Kasumi-1 (cell line): ENCODE data around the gene EHHADH.
"Not testable (repeated sequence)": the region's sequence is repeated elsewhere in the genome, so short reads cannot be mapped to it uniquely, and the experiment has no call there.

Experiments
- DNase-seq, 2 experiments: peaks; one replicate each; lab custom pipeline; 2025; lab: John Stamatoyannopoulos, UW

Gene EHHADH

DNA sequence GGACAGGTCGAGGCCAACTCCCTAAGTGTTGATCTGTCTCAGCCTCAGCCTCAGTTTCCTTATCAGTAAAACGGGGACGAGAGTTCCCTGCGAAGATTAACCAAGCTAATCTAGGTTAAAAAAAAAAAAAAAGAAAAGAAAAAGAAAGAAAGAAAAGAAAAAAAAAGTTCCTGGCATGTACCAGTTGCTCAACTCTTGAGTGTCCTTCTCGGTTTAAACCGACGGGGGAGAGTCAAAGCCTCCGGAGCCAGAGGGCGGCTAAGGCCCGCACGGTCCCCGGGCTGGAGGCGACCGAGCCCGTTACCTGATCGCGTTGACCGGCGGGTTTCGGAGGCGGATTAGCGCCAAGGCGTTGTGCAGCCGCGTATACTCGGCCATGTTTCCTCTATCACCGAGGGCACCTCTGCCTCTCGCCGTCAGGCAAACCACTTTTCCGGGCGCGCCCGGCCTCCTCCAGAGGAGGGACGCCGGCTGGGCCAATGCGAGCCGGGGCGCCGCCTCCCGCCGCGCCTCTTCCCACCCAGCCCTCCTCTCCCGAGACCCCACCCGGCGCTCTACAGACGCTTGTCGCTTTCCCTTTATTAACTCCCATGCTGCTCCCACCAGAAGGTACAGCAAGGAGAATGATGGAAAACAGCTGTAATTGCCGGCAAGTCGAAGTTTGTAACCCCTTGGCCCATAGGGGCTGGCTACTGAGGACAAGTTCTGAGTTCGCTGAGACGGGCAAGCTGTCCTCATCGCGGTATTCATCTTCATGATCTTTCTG is at the start of gene EHHADH:
Gene EHHADH, minus strand, starts transcription at position 405 of the 766 bp plus-strand sequence. Its CDS starts 27 bp downstream, at position 378.
- DNase-seq = peak; percentile 16 to 35

DNA sequence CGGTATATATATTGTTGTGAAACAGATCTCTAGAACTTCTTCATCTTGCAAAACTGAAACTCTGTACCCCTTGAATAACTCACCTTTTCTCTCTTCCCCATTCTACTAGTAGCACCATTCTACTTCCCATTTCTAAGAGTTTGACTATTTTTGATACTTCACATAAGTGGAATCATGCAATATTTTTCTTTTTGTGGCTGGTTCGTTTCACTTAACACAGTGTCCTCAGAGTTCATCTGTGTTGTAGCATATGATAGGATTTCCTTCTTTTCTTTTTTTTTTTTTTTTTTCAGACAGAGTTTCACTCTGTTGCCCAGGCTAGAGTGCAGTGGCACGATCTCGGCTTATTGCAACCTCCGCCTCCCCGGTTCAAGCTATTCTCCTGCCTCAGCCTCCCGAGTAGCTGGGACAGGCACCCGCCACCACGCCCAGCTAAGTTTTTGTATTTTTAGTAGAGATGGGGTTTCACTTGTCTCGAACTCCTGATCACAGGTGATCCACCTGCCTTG is 46.1 kb upstream of the EHHADH start:
- peak in 1 of 2 experiments; percentile 7 for DNase-seq

DNA sequence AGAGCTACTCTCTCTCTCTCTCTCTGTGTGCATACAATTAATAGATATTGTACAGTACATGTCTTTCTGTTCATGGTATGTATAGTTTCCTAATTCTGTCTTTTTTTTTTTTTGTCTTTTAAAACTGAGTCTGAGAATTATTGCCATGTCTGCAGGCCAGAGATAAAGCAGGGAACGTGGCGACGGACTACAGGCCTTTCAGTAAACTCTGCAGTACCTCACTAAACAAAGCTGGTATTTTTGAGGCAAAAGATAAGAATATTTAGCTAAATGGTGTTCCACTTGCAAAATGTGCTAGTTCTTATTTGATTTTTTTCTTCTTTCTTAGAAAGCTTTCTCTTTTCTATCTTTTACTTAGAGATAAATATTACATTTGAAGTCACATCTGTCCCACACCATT is 44.0 kb upstream of the EHHADH start:
- DNase-seq = no peak

DNA sequence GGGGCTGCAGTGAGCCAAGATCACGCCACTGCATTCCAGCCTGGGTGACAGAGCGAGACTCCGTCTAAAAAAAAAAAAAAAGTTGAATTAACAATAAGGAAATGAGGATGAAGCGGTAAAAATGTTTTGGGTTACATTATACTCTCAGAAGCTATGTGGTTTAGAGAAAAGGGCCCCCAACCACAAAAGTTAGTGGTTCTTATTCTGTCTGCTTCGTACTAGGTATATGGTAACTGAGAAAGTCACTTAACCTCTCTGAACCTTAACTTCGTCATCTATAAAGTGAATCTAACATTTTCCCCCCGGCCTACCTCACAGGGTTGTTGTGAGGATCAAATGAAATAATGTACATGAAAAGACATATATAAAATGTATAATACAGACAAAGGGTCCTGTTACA is 38.4 kb upstream of the EHHADH start:
- DNase-seq = no peak

DNA sequence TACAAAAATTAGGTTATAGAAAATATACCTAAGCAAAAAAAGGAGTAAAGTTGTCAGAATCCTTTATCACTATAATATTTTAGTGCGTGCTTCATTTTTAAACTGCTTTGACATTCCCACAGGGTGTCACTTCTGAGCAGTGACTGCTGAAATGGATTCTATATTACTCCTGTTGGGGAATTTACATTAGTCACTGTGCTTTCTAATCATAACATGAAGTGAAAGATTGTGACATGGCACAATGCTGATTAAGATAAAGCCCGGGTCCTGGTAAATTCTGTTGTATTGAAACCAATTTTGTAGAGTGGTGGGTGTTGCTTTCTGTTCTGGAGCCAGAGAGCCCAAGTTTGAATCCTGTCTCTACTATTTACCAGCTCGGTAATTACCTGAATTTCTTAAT is 36.4 kb upstream of the EHHADH start:
- DNase-seq = no peak

DNA sequence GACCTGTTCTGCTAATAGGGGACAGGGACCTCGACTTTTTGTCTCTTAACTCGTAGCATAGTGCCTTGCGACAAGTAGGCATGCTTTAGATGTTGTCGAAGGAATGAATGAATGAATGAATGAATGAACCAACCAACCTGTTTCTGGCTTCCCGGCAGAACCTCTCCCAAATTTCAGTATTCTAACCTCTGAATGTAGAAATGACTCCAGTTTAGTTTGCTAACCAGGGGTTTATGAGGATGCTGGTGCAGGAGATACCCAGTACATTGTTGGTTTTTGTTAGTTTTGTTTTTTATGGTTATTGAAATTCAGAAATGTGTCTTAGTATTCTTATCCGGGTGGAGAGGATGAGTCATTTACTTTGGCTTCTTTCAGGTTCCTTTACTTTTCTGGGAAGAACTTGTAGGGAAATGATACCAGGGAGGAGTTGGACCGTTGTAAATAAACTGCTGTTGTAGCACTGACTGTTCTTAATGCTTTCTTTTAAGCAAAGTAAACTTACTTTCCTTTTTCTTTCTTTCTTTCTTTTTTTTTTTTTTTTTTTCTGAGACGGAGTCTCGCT is 29.6 kb upstream of the EHHADH start:
- DNase-seq = no peak

DNA sequence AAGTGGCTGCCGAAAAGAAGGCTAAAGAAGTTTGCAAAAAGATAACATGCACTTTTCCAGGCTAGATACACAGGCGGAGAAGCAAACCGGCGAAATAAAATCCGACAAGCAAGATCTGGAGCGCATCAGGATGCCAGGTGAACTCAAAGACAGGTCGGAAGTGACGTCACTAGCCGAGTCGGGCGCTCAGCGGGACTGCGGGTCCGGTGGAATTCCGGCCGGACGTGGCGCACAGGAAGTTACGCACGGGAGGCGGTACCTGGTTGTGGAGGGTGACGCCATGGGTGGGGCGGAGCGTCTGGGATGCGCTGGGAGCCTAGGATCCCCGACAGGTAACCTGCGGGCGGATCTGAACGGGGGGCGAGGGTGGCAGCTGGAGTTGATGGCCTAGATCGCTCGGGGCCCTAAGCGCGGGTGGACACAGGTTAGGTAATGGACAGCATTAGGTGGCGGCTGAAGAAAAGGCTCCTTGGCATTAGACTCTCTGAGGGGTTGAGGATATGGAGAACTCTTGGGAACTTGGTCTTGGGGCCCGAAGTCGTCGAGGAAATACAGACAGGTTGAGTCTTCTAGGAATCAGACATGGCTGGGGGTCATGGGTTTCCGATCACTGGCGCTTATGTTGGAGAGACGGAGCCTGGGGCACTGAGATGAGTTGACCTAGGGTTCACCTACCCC is 29.0 kb upstream of the EHHADH start:
- DNase-seq = no peak

DNA sequence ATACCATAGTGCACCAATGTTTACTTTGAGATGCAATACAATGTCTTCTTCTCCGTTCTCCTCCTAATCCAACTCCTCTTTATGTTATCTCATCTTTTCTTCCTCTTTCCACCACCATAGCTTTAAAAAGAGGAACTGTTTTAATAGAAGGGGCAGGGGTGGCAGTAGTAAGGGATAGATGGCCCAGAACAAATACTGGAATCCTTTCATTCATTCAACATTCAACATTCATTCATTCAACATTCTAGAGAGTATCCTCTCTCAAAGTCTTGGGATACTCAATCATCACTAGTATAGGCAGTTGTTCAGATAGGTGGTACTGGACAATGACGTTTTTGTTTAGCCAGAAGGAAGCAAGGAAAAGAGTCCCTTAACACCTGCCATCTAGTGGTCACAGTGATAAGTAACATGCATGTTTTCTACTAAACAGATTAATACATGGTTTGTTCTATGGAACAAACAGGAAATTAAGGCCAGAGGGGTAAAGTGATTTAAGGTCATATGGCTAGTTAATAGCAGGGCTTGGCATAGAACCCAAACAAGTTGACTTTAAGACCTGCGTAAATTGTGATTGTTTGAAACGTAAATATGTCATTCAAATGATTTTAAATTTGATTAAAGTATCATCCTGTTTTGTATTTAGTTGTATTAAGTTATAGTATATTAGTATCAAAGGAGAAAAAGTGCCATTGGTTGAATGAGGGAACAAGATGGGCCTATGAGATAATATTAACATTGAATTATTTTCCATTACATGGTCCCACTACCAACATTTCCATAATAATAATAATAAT is 26.9 kb upstream of the EHHADH start:
- peak; percentile 89 to 95 for DNase-seq

DNA sequence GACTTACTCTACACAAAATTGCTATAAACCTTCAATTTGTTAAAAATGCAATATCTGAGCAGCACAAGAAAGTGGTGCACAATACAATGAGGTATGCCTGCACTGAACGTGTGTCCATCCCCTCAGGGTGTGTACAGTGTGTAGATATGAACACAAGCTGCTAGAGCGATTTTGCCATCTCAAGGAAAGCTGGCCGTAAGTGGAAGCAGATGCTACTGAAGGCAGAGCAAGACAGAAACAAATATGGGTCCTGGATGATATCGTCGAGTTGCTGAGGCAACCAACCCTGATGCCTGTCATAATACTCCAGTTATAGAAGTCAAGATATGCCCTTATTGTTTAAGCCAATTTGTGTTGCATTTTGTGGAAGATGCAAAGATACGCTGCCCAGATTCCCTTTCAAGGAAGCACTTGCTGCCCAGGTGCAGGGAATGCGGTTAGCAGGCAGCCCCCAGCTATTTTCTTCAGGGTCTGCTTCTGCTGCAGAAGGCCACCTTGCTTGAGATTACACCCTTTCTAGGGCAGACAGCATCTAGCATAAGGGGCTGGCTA is 25.8 kb upstream of the EHHADH start:
- DNase-seq = no peak

DNA sequence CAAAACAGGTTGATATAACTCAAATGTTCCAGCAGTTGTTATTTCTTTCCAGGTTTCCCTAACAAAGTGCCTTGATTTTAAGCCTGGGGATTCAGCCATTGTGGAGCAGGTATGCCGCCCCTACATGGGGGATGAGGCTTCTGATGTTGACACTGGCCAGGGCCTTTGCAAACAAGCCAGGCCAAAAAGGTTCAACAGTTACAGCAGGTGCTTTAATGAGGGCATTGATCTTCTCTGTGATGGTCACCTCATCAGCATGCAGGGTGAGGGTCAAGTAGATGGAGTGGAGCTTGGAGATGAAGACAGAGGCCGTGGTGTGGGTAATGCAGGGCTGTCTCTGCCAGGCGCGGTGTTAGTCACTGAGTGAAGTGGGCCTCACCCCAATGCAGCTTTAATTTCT is 22.6 kb upstream of the EHHADH start:
- no peak for DNase-seq

DNA sequence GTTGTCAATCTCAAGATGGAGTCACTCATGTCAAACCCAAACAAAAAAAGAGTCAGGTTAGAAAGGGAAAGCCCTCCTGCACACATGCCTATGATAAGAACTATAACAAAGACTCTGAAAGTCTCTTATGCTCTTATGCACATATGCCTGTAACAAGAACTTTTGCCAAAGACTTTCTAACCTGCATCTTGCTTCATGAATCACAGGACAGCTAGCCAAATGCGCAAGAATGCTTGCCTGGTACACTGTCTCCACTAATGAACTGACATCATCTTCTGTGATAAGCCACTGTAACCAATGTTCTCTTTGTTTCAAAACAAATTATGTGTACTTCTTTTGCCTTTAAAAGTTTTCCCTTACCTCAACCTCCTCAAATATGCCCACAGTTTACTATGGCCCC is 18.2 kb upstream of the EHHADH start:
- DNase-seq = no peak

DNA sequence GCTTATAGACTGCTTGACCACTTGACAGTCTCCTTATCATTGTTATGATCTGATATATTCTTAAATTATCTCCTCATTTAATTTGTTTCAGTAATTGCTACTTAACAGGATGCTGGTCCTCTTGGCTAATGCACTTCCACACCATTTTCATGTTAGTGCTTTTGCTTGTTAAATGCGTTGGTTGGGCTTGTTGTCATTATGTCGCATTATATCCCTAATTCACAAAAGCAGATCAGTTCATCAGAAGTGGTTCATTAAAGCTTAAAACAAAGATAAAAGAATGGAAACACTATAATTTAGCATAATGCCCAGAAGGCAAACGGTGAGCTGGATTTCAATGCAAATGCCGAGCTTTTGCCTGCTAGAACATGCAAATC is 17.1 kb upstream of the EHHADH start:
- DNase-seq = no peak

DNA sequence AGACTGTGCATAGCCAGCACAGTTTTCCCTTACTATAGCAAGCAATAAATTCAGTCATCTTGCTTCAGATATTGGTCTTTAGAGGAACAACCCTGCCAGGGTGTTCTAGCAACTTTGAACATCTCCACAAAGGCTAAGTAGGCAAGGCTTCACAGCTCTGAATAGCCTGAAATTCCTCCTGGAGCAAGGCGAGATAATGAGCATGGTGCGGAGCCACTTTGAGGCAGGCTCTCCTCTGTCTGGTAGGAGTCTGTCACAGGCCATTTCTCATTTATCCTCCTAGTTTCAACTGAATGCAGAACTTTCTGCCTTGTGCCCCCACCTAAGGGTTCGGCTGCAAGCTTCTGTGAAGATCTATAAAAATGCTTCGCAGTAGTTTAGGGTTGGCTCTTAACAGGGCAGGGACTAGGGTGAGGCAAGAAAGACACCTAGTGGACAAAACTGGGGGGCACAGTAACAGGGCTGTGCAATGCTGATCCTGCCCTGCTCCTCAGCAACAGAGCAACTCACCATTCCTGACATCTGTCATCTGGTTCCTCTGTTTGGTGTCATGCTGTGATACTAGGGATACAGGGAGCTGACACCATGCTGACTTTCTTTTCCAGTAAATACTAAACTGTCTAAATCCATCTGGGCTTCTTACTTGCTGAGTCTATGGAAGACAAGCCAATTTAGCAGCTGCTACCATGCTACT is 16.6 kb upstream of the EHHADH start:
- peak; percentile 54 to 64 for DNase-seq

DNA sequence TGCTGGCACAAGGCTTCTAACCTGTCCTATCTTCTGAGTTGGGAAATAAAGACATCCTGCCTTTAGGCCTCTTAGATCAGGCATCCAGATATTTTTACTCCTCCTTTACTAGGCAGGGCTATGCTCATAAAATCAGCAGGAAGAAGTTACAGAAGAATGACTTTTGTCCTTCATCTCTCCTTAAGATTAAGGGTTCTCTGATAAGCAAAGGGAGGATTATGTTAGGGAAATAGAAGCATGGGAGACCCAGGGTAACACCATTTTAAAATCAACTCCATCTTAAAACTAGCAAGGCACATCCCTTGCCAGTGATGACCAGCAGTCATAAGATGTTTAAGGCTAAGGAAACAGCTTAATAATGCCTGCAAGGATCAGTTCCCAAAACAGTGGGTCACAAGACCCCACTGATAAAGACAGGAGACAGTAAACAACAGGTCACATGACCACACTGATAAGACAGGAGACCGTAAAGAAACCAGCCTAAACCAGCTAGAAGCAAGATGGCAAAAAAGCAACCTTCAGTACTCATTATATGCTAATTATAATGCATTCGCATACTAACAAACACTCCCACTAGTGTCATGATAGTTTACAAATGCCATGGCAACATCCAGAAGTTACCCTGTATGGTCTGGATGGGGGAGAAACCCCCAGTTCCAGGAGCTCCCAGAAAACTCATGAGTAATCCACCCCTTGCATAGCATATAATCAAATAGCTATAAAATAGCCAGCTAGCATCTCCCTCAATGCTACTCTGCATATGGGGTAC is 14.5 kb upstream of the EHHADH start:
- DNase-seq = no peak

DNA sequence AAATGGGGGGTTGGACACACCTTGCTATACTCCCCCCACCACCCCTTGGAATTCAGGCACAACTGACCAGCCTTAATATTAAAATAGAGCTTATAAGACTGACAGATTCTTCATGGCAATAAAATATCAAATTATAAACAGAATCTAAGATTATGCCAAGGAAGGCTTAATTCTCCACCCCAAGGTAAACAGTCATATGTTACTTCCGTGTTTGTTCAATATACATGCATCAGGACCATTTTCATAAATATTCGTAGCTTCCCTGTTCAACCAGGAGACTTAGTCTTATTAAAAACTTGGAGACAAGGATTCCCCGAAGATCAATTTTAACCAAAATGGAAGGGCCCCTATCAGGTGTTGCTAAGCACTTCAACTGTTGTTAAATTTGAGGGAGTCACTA is 13.3 kb upstream of the EHHADH start:
- DNase-seq = no peak

DNA sequence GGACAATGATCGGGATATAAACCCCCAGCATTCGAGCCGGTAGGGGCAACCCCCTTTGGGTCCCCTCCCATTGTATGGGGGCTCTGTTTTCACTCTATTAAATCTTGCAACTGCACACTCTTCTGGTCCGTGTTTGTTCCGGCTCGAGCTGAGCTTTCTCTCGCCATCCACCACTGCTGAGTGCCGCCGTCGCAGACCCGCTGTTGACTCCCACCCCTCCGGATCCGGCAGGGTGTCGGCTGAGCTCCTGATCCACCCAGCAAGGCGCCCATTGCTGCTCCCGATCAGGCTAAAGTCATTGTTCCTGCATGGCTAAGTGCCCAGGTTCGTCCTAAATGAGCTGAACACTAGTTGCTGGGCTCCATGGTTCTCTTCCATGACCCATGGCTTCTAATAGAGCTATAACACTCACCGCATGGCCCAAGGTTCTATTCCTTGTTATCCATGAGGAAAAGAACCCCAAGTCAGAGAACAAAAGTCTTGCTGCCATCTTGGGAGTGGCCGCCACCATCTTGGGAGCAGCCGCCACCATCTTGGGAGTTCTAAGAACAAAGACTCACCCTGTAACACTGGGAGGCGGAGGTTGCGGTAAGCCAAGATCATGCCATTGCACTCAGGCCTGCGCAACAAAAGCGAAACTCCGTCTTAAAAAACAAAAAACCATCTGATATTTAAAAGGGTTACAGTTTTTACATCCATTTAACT is 11.2 kb upstream of the EHHADH start:
- DNase-seq = no peak

DNA sequence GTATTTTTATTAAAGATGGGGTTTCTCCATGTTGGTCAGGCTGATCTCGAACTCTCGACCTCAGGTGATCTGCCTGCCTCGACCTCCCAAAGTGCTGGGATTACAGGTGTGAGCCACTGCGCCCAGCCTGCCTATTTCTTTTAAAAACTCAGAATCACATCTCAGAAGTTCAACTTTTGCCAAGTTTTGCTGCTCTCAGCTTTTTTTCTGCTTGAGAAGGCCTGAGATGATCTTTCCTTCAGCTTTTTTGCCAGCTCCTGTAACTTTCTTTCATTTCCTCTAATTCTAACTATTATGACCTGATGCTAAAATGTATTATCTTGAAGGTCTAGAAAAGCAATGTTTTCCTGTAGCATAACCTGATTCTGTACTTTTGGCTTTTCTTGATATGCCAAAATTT is 9.6 kb upstream of the EHHADH start:
- no peak for DNase-seq

DNA sequence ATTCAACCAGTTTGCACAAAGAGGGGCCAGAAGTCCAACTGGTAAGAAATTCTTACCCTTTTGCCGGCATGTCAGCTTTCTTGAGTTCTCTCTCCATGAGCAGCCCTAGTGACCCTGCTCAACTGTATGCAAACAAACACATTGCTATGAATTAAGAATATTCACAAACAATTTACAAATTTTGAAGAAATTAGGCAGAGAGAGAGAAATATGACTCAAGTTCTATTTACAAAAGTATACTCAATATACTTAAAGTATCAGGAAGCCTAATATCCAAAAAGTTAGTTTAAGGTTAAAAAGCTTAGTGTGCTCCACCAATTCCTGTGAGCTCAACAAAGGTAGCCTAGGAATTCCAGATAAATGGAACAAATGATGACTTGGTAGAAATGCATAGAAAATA is 3.5 kb upstream of the EHHADH start:
- no peak for DNase-seq

DNA sequence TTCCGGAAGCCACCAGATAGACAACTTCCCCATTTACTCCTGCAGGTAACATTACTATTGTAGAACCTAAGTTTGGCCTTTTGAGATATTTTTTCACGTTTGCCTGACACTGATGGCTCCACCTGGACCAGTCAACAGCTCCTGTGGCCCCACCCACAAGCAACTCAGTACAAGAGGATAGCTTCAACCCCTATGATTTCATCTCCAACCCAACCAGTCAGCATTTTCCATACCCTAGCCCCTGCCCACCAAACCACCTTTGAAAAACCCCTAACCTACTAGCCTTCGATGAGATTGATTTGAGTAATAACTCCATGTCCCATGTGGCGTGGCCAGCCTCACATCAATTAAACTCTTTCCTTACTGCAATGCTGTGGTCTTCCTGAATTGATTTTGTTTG is 950 bp upstream of the EHHADH start:
- DNase-seq = no peak

DNA sequence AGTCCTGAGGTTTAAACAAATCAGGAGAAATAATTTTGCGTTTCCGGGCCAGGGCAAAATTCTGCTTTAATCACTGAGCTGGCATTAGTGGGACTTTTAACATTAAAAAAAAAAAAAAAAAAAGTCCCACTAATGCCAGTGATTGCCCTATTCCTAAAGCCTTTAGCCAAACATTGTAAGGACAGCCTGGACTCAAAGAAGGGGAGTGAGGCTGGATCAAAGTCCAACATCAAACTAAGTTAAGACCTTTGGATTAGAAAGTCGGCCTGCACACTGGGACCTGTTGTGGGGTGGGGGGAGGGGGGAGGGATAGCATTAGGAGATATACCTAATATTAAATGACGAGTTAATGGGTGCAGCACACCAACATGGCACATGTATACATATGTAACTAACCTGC is 716 bp downstream of the EHHADH start:
- not testable (repeated sequence) for DNase-seq
